Esophagus squamous epithelium (tissue), 5 donors: ENCODE data around the gene AUTS2. TPM values are rescaled to one million over a fixed set of nuclear protein-coding genes. Genes with fewer than 3 reads are reported as not detected.

ENCODE experiments used
- DNase-seq: peaks from one replicate; lab custom pipeline; 2025; lab: John Stamatoyannopoulos, UW
- H3K27ac ChIP-seq, 4 donors: fragments of 200-600 bp; sonication (generic); one replicate each; pipeline ENCODE4 v1.5.1; 2016 to 2019; ENCODE audit warnings: mild to moderate bottlenecking in 1 of 4
- H3K27me3 ChIP-seq, 4 donors: fragments of 200-600 bp; sonication (generic); 1 replicate in 3 of 4; 2 replicates in 1 of 4; pipeline versions ENCODE4 v1.5.1 to v1.6.0; 2017 to 2021; ENCODE audit warnings: antibody characterized with exemption in 1 of 4
- H3K36me3 ChIP-seq, 3 donors: fragments of 200-600 bp; sonication (generic); one replicate each; pipeline ENCODE4 v1.5.1; 2016 to 2019
- H3K4me1 ChIP-seq, 3 donors: fragments of 200-600 bp; sonication (generic); one replicate each; pipeline ENCODE4 v1.5.1; 2017 to 2019
- H3K4me3 ChIP-seq, 4 donors: fragments of 200-600 bp; sonication (generic); 1 replicate in 3 of 4; 2 replicates in 1 of 4; pipeline ENCODE4 v1.5.1; 2016 to 2019; ENCODE audit warnings: mild to moderate bottlenecking in 2 of 4, moderate library complexity in 1 of 4
- H3K9me3 ChIP-seq, 3 donors: fragments of 200-600 bp; sonication (generic); one replicate each; pipeline ENCODE4 v1.5.1; 2016 to 2019
- POLR2A ChIP-seq, 4 donors: fragments of 450-650 bp; IDR thresholded peaks; one replicate each; pipeline ENCODE4 v1.6.1; 2017; ENCODE audit warnings: antibody characterized with exemption in 4 of 4, mild to moderate bottlenecking in 4 of 4, moderate library complexity in 3 of 4
- WGBS, 2 donors: methylation state at CpG; one replicate each; pipeline ENCODE4 v1.1.5; 2018; 5-methylcytosine and 5-hydroxymethylcytosine counted together
- intact Hi-C: fragments of 100-400 bp; cut with DNase I; formaldehyde crosslinking; loops from one replicate; pipeline ENCODE4 v1.15.0; 2022
- total RNA-seq, 4 donors: library from RNA; depleted of rRNA; stranded (reverse); fragments of >200 nt; gene quantifications; one replicate each; pipeline ENCODE4 v1.1.0, GENCODE V29; 2016
- TF ChIP-seq, protein P1 (sequence below), 6 experiments: fragments of 450-650 bp in 4 of 6; fragments of 200-600 bp in 2 of 6; sonication (generic) in 2 of 6; IDR thresholded peaks; one replicate each; pipeline ENCODE4 v1.5.1; 2016 to 2019; ENCODE audit warnings: antibody characterized with exemption in 6 of 6, mild to moderate bottlenecking in 4 of 6, moderate library complexity in 4 of 6
- donor health status: DM: yes; HTN: yes; CAD: no.

AUTS2 gene
- total RNA-seq, 4 donors from 2014 or later, result 9.5 to 36.2 (median 23.0) TPM

DNA sequence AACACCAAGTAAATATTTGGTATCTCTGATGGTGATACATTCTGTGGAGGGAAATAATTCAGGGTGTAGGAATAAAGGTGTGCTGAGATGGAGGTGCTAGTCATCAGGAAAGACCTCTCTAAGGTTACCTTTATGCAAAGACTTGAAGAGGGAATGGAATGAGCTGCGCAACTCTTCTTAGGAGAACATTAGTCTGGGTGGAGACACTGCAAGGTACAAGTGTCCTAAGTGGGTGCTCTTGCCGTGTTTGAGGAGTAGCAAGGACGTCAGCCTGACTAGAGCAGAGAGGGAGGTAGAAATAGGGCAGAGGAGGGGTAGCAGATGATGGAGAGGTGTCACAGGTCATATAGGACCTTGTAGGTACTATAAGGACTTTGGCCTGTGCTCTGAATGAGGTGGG is 148.1 kb downstream of the AUTS2 start:
- no peaks in the 10 kb centered on the region for H3K36me3 ChIP-seq
- intact Hi-C loops, result no loop called here
- H3K27me3 ChIP-seq, result no peaks in the 10 kb centered on the region
- DNase-seq, result no peak
- no peaks in the 10 kb centered on the region for H3K4me1 ChIP-seq
- TF ChIP-seq, protein P1, sequence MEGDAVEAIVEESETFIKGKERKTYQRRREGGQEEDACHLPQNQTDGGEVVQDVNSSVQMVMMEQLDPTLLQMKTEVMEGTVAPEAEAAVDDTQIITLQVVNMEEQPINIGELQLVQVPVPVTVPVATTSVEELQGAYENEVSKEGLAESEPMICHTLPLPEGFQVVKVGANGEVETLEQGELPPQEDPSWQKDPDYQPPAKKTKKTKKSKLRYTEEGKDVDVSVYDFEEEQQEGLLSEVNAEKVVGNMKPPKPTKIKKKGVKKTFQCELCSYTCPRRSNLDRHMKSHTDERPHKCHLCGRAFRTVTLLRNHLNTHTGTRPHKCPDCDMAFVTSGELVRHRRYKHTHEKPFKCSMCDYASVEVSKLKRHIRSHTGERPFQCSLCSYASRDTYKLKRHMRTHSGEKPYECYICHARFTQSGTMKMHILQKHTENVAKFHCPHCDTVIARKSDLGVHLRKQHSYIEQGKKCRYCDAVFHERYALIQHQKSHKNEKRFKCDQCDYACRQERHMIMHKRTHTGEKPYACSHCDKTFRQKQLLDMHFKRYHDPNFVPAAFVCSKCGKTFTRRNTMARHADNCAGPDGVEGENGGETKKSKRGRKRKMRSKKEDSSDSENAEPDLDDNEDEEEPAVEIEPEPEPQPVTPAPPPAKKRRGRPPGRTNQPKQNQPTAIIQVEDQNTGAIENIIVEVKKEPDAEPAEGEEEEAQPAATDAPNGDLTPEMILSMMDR (IDR thresholded peaks at IDR 0.05), result no peak
- TF ChIP-seq POLR2A (IDR thresholded peaks at IDR 0.05), result no peak
- no peak overlapping the region for H3K4me3 ChIP-seq
- H3K27ac ChIP-seq, result no peak overlapping the region
- no peaks in the 10 kb centered on the region for H3K9me3 ChIP-seq
- 86 to 89% methylated on average over 3 of the region's 3 CpGs for WGBS, 2 donors

GRCh38 chr7:69747144-69747543 is 148.9 kb downstream of the AUTS2 start:
- no peak for TF ChIP-seq POLR2A (IDR thresholded peaks at IDR 0.05)
- TF ChIP-seq, protein P1 (IDR thresholded peaks at IDR 0.05), result no peak
- Histone ChIP-seq H3K27me3 (no peaks in the 10 kb centered on the region), H3K36me3 (no peaks in the 10 kb centered on the region), H3K27ac (no peak overlapping the region), H3K9me3 (no peaks in the 10 kb centered on the region), H3K4me3 (no peak overlapping the region), H3K4me1 (no peaks in the 10 kb centered on the region)
- 100% methylated on average over 1 to 2 of the region's 2 CpGs for WGBS, 2 donors
- DNase-seq, result no peak
- intact Hi-C loops, result no loop called here

GRCh38 chr7:69748530-69748929 is 150.3 kb downstream of the AUTS2 start:
- Histone ChIP-seq H3K27ac (no peak overlapping the region), H3K4me3 (no peak overlapping the region), H3K36me3 (no peaks in the 10 kb centered on the region), H3K9me3 (no peaks in the 10 kb centered on the region), H3K4me1 (no peaks in the 10 kb centered on the region), H3K27me3 (no peaks in the 10 kb centered on the region)
- DNase-seq, result no peak
- intact Hi-C loops, result no loop called here
- TF ChIP-seq, protein P1 (IDR thresholded peaks at IDR 0.05), result no peak
- TF ChIP-seq POLR2A (IDR thresholded peaks at IDR 0.05), result no peak

GRCh38 chr7:69749372-69749979 is 151.2 kb downstream of the AUTS2 start:
- H3K9me3 ChIP-seq, result no peaks in the 10 kb centered on the region
- no peak overlapping the region for H3K27ac ChIP-seq
- no peak for DNase-seq
- TF ChIP-seq, protein P1 (IDR thresholded peaks at IDR 0.05), result no peak
- TF ChIP-seq POLR2A (IDR thresholded peaks at IDR 0.05), result no peak
- no peak overlapping the region for H3K4me3 ChIP-seq
- 84 to 85% methylated on average over 7 of the region's 7 CpGs for WGBS, 2 donors
- intact Hi-C loops, result no loop called here
- no peaks in the 10 kb centered on the region for H3K27me3 ChIP-seq
- no peaks in the 10 kb centered on the region for H3K36me3 ChIP-seq
- no peaks in the 10 kb centered on the region for H3K4me1 ChIP-seq

GRCh38 chr7:69749994-69750393 is 151.7 kb downstream of the AUTS2 start:
- TF ChIP-seq, protein P1 (IDR thresholded peaks at IDR 0.05), result no peak
- no peak for TF ChIP-seq POLR2A (IDR thresholded peaks at IDR 0.05)
- intact Hi-C loops, result no loop called here
- no peaks in the 10 kb centered on the region for H3K27me3 ChIP-seq
- WGBS, 2 donors, result 86 to 93% methylated on average over 4 of the region's 4 CpGs
- H3K36me3 ChIP-seq, result no peaks in the 10 kb centered on the region
- H3K27ac ChIP-seq, result no peak overlapping the region
- no peak overlapping the region for H3K4me3 ChIP-seq
- H3K9me3 ChIP-seq, result no peaks in the 10 kb centered on the region
- no peak for DNase-seq
- H3K4me1 ChIP-seq, result no peaks in the 10 kb centered on the region
